OCI-LY1 (cell line): ENCODE measurements around the gene SOCS4.

Experiments
- EZH2 ChIP-seq: fragments of 200-600 bp; sonication (generic), shearing (Covaris generic); IDR thresholded peaks from 2 replicates; pipeline ENCODE4 v1.8.0; 2017; ENCODE audit warnings: borderline replicate concordance, mixed run types, mild to moderate bottlenecking, antibody characterized with exemption, low read length, moderate library complexity, mixed read lengths
- TF ChIP-seq, protein P1 (sequence below): fragments of 200-600 bp; sonication (generic), shearing (Covaris generic); IDR thresholded peaks from 2 replicates; pipeline ENCODE4 v1.5.1; 2017; ENCODE audit warnings: mild to moderate bottlenecking, antibody characterized with exemption, low read length, moderate library complexity, mixed read lengths

DNA sequence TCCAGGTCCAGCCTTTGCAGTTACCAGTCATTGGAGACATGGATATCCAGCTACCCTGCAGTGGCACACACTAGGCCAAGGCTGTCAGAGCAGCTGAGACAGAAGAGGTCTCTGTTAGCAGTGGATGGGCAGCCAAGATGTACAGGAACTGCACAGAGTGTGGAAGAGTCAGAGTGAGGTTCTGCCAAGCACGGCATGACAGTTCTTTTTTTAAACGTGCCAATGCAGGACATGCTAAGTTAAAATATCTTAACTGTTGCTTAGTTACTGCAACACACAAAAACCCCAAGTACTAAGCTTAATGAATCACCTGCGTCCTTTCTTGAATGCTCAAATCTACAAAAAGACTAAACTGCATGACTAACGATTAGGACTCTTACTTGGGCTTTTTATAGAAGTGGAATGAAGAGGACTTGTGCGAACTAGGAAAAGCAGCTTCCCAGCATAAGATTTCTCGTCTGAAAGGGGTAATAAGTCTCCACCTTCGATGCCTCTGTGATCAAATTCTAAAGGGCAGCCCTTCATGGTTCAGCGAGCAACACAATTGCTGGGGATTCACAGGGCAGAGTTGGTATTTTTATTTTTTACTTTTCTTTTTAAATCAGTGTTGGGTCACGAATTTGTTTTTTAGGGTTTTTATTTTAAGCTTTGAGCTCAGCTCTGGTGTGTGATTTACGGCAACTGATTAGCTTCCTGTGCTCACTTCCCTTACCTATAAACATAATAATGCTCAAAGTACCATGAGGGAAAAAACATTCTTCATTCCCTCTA, 45.0 kb downstream of the SOCS4 start:
- TF ChIP-seq, protein P1, sequence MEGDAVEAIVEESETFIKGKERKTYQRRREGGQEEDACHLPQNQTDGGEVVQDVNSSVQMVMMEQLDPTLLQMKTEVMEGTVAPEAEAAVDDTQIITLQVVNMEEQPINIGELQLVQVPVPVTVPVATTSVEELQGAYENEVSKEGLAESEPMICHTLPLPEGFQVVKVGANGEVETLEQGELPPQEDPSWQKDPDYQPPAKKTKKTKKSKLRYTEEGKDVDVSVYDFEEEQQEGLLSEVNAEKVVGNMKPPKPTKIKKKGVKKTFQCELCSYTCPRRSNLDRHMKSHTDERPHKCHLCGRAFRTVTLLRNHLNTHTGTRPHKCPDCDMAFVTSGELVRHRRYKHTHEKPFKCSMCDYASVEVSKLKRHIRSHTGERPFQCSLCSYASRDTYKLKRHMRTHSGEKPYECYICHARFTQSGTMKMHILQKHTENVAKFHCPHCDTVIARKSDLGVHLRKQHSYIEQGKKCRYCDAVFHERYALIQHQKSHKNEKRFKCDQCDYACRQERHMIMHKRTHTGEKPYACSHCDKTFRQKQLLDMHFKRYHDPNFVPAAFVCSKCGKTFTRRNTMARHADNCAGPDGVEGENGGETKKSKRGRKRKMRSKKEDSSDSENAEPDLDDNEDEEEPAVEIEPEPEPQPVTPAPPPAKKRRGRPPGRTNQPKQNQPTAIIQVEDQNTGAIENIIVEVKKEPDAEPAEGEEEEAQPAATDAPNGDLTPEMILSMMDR = no peak
- TF ChIP-seq EZH2 = no peak
